GM18502 (cell line): Measurements from ENCODE around the gene ENG.
A peak's percentile ranks its signal among the peaks of the same experiment; 100 is the strongest.
"Not testable (repeated sequence)": the region's sequence is repeated elsewhere in the genome, so short reads cannot be mapped to it uniquely, and the experiment has no call there.

Source experiments
- ATAC-seq: cut with Tn5 transposase; IDR thresholded peaks from one replicate; pipeline ENCODE4 v1.9.1; 2021; ENCODE audit warnings: mild to moderate bottlenecking; ENCODE audit not compliant: unreplicated experiment, poor library complexity

ENG gene

GRCh38 chr9:127854184-127854806 lies at the start of gene ENG:
TSS of gene ENG (minus strand) at chr9:127854658. CDS start at chr9:127854355, 303 bp downstream.
- ATAC-seq = no peak

GRCh38 chr9:127903557-127904475 lies 49.4 kb upstream of the ENG start:
- ATAC-seq = no peak

DNA sequence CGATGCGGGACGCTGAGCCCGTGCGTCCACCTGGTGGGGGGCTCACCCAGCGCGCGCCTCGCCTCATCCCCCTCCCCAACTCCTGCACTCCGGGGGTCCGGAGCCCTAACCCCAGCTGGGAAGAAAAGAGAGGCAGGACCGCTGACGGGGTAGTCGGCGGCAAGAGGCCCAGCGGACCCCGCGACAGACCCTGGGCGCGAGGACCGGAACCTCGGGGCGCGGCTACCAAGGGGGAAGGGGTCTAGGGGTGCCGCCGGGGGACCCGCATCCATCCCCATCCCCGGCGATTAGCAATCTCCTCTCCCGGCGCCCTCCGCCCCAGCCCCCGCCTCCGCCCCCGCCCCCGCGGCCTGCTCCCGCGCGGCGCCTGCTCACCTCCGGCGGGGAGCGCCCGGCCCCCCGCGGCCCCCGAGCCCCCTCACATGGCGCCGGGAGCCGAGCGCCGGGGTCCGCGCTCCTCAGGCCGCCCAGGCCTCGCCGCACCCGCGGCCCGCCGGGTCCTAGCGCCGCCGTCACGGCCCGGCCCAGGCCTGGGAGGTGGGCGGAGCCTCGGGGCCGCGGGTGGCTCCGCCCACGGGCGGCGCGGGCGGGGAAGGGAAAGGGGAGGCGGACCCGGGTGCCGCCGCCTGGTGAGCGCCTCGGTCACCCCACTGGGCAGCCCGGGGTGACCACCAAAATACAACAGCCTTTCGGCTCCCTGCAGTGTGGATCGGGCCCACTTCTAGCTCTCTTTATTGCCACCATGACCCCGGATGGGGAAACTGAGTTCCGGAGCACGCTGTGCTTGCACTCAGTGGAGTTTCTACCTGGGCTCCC lies 44.9 kb upstream of the ENG start, which contains the start of gene ST6GALNAC6:
TSS of gene ST6GALNAC6 (minus strand) at position 476 of the 816 bp plus-strand sequence. CDS start 1,622 bp downstream, outside the sequence.
- peak; percentile 69 for ATAC-seq

DNA sequence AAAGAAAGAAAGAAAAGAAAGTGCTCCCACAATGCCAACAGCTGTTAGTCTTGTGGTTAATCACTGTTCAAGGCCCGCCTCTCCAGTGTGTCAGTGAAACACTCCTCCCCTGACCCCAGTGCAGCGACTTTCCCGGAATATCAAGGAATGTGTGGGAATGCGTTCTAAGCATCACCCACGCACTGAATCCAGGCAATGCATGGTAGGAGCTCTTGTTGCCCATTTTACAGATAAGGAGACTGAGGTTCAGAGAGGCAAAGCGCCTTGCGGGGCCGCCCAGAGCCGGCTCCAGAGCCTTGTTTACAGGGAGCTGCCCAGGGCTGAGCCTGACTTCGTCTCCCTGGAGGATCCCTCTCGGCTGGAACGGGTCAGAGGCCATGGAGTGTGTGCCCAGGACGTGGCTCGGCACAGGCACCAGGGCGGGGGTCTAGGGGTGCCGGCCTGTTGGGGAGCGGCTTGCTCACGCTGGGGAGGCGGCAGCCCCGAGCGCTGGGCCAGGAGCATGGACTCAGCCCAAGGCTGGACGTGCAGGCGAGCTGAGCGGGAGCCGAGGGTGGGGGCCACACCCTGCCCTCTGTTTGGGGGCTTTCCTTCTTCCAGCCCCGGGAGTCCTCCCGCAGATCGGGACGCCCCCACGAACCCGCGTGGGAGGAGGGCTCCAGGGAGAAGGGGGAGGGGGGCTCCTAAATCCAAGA lies 44.1 kb upstream of the ENG start:
- no peak for ATAC-seq

DNA sequence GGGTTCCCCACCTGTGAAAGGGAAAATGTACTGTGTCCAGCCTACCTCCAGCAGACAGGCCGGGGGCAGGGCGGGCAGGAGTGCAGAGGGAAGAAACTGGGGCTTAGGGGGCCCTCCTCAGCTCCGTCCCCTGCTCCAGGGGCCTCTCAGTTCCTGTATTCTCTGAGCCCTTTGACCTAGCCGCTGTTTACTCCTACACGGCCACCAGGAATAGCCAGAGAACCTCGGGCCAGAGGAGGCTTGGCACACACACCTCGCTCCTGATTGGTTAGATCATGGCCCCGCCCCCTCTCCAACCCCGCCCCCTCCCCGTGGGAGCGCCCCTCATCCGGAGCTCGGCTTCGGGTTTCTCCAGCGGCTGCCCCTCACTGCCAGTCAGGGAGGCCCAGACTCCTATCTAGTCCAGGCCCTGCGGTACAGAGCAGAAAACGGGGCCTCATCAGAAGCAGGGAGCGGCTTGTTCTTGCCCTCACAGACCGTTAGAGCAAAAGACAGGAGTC lies 42.8 kb upstream of the ENG start:
- no peak for ATAC-seq

DNA sequence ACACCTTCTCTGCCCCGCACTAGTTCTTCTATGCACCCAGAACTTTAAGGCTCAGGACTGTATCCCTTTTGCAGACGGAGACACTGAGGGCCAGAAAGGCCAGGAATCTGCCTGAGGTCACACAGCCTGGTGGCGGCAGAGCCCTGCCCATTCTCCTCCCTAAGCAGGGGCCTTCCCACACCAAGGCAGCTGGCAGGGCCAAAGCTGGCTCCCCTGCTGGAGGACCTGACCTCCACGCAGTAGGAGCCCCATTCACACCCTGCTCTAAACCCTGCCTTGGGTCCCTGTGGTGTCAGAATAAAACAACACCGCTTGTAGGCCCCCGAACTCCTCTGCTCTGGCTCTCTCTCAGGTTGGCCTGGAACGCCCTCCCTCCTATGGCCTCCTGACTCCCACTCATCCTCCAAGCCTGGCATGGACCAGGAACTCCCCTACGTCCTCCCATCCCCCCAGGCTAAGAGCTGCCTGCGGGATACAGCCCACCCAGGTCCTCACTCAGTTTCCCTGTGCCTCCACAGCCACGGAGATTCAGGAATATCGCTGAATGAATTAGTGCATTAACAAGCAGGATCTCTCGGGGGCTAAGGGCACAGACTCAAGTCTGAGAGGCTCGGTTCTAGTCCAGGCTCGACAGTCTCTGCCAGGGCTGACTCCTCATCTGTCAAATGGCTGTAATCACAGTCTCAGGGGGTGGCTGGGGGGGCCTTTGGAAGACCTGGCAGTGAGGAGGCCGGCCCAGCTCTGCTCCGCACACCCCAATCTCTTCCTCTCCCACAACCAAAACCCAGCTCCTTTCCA lies 42.1 kb upstream of the ENG start:
- no peak for ATAC-seq

- ATAC-seq = no peak
Measured at GRCh38 chr9:127895811-127896210, 41.4 kb upstream of the ENG start.

GRCh38 chr9:127893392-127893791 lies 38.9 kb upstream of the ENG start:
- no peak for ATAC-seq

GRCh38 chr9:127892831-127893230 lies 38.4 kb upstream of the ENG start:
- no peak for ATAC-seq

DNA sequence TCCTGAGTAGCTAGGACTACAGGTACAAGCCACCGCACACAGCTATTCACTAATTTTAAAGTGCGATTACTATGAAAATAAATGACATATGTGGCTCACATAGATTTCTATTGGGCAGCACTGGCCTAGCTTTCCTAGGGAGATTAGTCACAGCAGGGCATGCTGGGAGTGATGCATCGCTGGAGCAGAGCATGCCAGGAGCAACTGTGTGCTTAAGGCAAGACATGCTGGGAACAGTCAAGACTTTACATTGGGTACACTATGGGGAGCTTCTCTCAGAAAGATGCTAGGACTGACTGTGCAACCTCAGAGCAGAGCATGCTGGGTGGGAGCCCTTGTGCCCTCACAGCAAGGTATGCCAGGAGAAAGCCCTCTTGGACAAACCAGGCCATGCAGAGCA lies 35.6 kb upstream of the ENG start:
- ATAC-seq = no peak

DNA sequence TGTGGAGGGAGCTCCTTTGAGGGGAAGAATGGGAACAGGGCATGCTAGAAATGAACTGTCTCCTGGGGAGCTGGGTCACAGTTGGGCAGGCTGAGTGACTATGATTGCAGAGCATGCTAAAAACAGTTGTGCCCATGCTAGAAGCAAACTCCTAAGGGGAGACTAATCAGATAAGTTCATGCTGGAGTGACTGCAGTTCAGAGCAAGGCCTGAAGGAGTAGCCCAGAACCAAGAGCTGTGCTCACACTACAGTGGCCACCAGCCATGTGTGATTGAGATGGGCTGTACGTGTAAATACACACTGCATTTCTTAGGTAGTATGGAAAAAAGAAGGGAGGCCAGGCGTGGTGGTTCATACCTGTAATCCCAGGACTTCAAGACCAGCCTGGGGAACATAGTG lies 33.3 kb upstream of the ENG start:
- ATAC-seq = no peak

GRCh38 chr9:127886401-127886972 lies 32.0 kb upstream of the ENG start:
- ATAC-seq = no peak

- no peak for ATAC-seq
Measured at GRCh38 chr9:127885508-127886281, 31.2 kb upstream of the ENG start.

GRCh38 chr9:127884976-127885490 lies 30.6 kb upstream of the ENG start:
- ATAC-seq = no peak

GRCh38 chr9:127884427-127884911 lies 30.0 kb upstream of the ENG start:
- ATAC-seq = no peak

GRCh38 chr9:127883959-127884358 lies 29.5 kb upstream of the ENG start:
- no peak for ATAC-seq

DNA sequence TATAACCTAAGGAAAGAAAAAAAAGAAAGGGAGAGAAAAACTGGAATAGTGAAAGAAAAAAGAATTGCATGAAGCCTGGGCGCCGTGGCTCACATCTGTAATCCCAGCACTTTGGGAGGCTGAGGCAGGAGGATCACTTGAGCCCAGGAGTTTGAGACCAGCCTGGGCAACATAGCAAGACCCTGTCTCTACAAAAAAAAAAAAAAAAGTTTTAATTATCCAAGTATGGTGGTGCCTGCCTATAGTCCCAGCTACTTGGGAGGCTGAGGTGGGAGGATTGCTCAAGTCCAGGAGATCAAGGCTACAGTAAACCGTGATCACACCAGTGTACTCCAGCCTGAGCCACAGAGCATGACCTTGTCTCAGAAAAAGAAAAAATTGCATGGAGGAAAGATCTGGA lies 27.3 kb upstream of the ENG start:
- ATAC-seq = not testable (repeated sequence)

DNA sequence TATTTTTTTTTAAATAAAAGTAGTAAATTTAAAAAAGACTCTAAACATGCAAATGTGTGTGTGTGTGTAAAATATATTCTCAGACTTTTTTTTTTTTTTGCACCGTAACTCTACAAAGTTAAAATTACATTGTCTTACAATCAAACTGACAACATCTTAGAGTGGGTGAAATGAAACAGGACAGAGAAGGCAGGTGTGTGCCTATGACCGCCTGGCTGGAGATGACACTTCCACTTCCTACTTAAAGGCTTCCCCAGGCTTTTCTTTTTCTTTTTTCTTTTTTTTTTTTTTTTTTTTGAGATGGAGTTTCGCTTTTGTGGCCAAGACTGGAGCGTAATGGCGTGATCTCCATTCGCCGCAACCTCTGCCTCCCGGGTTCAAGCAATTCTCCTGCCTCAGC lies 25.7 kb upstream of the ENG start:
- no peak for ATAC-seq
